Measurements from ENCODE around the gene CCDC6. TPM values are rescaled to one million over a fixed set of nuclear protein-coding genes. Genes with fewer than 3 reads are reported as not detected.
A peak's percentile ranks its signal among the peaks of the same experiment; 100 is the strongest.
"Not testable (repeated sequence)": the region's sequence is repeated elsewhere in the genome, so short reads cannot be mapped to it uniquely, and the experiment has no call there.

CCDC6 gene
- total RNA-seq, result 10 to 100 TPM; 34.4 to 49.1 TPM

GRCh38 chr10:59906417-59907202 is at the start of gene CCDC6:
CCDC6 (minus strand) TSS chr10:59906556; CDS start chr10:59906424, 132 bp downstream.
- peak within 1 kb of the TSS; percentile 100 for H3K27ac Mint-ChIP-seq
- H3K36me3 Mint-ChIP-seq (ENCODE audit: low read depth), result peaks cover 44% of the 10 kb centered on the region
- H3K4me3 Mint-ChIP-seq, result peak within 1 kb of the TSS; percentile 98
- peak; percentile 70 for ATAC-seq (replicated peaks)
- no peaks in the 10 kb centered on the region for H3K27me3 Mint-ChIP-seq
- peaks cover 52% of the 10 kb centered on the region for H3K4me1 Mint-ChIP-seq
- H3K9me3 Mint-ChIP-seq, result no peaks in the 10 kb centered on the region

GRCh38 chr10:59954296-59954695 is 47.9 kb upstream of the CCDC6 start:
- peaks cover 12% of the 10 kb centered on the region for H3K27me3 Mint-ChIP-seq
- no peak overlapping the region for H3K4me3 Mint-ChIP-seq
- ATAC-seq (replicated peaks), result no peak
- no peaks in the 10 kb centered on the region for H3K4me1 Mint-ChIP-seq
- no peaks in the 10 kb centered on the region for H3K36me3 Mint-ChIP-seq (ENCODE audit: low read depth)
- no peak overlapping the region for H3K27ac Mint-ChIP-seq
- no peaks in the 10 kb centered on the region for H3K9me3 Mint-ChIP-seq

GRCh38 chr10:59953711-59954110 is 47.4 kb upstream of the CCDC6 start:
- ATAC-seq (replicated peaks); H3K9me3 Mint-ChIP-seq; H3K4me3 Mint-ChIP-seq; H3K36me3 Mint-ChIP-seq (ENCODE audit: low read depth); H3K4me1 Mint-ChIP-seq; H3K27ac Mint-ChIP-seq: not testable (repeated sequence)
- peaks cover 13% of the 10 kb centered on the region for H3K27me3 Mint-ChIP-seq

GRCh38 chr10:59950105-59950504 is 43.7 kb upstream of the CCDC6 start:
- no peak overlapping the region for H3K4me3 Mint-ChIP-seq
- H3K9me3 Mint-ChIP-seq, result no peaks in the 10 kb centered on the region
- H3K27ac Mint-ChIP-seq, result no peak overlapping the region
- ATAC-seq (replicated peaks), result no peak
- H3K4me1 Mint-ChIP-seq, result no peaks in the 10 kb centered on the region
- H3K36me3 Mint-ChIP-seq (ENCODE audit: low read depth), result no peaks in the 10 kb centered on the region
- H3K27me3 Mint-ChIP-seq, result peaks cover 16% of the 10 kb centered on the region

- Mint-ChIP-seq H3K27me3 (peaks cover 17% of the 10 kb centered on the region), H3K27ac (no peak overlapping the region), H3K4me3 (no peak overlapping the region), H3K36me3 (ENCODE audit: low read depth) (no peaks in the 10 kb centered on the region), H3K9me3 (no peaks in the 10 kb centered on the region), H3K4me1 (no peaks in the 10 kb centered on the region)
- no peak for ATAC-seq (replicated peaks)
Observed at GRCh38 chr10:59949608-59950007, 43.3 kb upstream of the CCDC6 start.

GRCh38 chr10:59945991-59946390 is 39.6 kb upstream of the CCDC6 start:
- no peaks in the 10 kb centered on the region for H3K4me1 Mint-ChIP-seq
- H3K9me3 Mint-ChIP-seq, result no peaks in the 10 kb centered on the region
- H3K36me3 Mint-ChIP-seq (ENCODE audit: low read depth), result no peaks in the 10 kb centered on the region
- ATAC-seq (replicated peaks), result no peak
- no peak overlapping the region for H3K27ac Mint-ChIP-seq
- no peak overlapping the region for H3K4me3 Mint-ChIP-seq
- H3K27me3 Mint-ChIP-seq, result peaks cover 22% of the 10 kb centered on the region

GRCh38 chr10:59945590-59945989 is 39.2 kb upstream of the CCDC6 start:
- no peaks in the 10 kb centered on the region for H3K4me1 Mint-ChIP-seq
- H3K27me3 Mint-ChIP-seq, result peaks cover 22% of the 10 kb centered on the region
- no peak overlapping the region for H3K27ac Mint-ChIP-seq
- H3K9me3 Mint-ChIP-seq, result no peaks in the 10 kb centered on the region
- H3K4me3 Mint-ChIP-seq, result no peak overlapping the region
- H3K36me3 Mint-ChIP-seq (ENCODE audit: low read depth), result no peaks in the 10 kb centered on the region
- ATAC-seq (replicated peaks), result no peak

GRCh38 chr10:59944339-59944935 is 38.1 kb upstream of the CCDC6 start:
- Mint-ChIP-seq H3K4me1 (no peaks in the 10 kb centered on the region), H3K27ac (no peak overlapping the region), H3K36me3 (ENCODE audit: low read depth) (no peaks in the 10 kb centered on the region), H3K27me3 (peaks cover 19% of the 10 kb centered on the region), H3K4me3 (no peak overlapping the region), H3K9me3 (no peaks in the 10 kb centered on the region)
- ATAC-seq (replicated peaks), result no peak

- Mint-ChIP-seq H3K4me1 (no peaks in the 10 kb centered on the region), H3K9me3 (no peaks in the 10 kb centered on the region), H3K27me3 (peaks cover 17% of the 10 kb centered on the region), H3K4me3 (no peak overlapping the region), H3K27ac (no peak overlapping the region), H3K36me3 (ENCODE audit: low read depth) (no peaks in the 10 kb centered on the region)
- no peak for ATAC-seq (replicated peaks)
Observed at GRCh38 chr10:59942556-59942955, 36.2 kb upstream of the CCDC6 start.

- H3K27me3 Mint-ChIP-seq, result peaks cover 6% of the 10 kb centered on the region
- no peaks in the 10 kb centered on the region for H3K9me3 Mint-ChIP-seq
- H3K4me3 Mint-ChIP-seq, result no peak overlapping the region
- H3K4me1 Mint-ChIP-seq, result no peaks in the 10 kb centered on the region
- no peak overlapping the region for H3K27ac Mint-ChIP-seq
- no peak for ATAC-seq (replicated peaks)
- H3K36me3 Mint-ChIP-seq (ENCODE audit: low read depth), result no peaks in the 10 kb centered on the region
Observed at GRCh38 chr10:59937720-59938119, 31.4 kb upstream of the CCDC6 start.

- H3K4me1 Mint-ChIP-seq, result no peaks in the 10 kb centered on the region
- no peak overlapping the region for H3K4me3 Mint-ChIP-seq
- peaks cover 6% of the 10 kb centered on the region for H3K27me3 Mint-ChIP-seq
- H3K9me3 Mint-ChIP-seq, result peaks cover 4% of the 10 kb centered on the region
- no peak overlapping the region for H3K27ac Mint-ChIP-seq
- no peak for ATAC-seq (replicated peaks)
- H3K36me3 Mint-ChIP-seq (ENCODE audit: low read depth), result no peaks in the 10 kb centered on the region
Observed at GRCh38 chr10:59934701-59935100, 28.3 kb upstream of the CCDC6 start.

GRCh38 chr10:59930788-59931521 is 24.6 kb upstream of the CCDC6 start:
- H3K4me3 Mint-ChIP-seq, H3K9me3 Mint-ChIP-seq: not testable (repeated sequence)
- H3K27me3 Mint-ChIP-seq, result peaks cover 11% of the 10 kb centered on the region

GRCh38 chr10:59926086-59926485 is 19.7 kb upstream of the CCDC6 start:
- ATAC-seq (replicated peaks), result no peak
- peaks cover 15% of the 10 kb centered on the region for H3K9me3 Mint-ChIP-seq
- H3K27ac Mint-ChIP-seq, result no peak overlapping the region
- no peak overlapping the region for H3K4me3 Mint-ChIP-seq
- no peaks in the 10 kb centered on the region for H3K4me1 Mint-ChIP-seq
- peaks cover 29% of the 10 kb centered on the region for H3K27me3 Mint-ChIP-seq
- no peaks in the 10 kb centered on the region for H3K36me3 Mint-ChIP-seq (ENCODE audit: low read depth)

More at GRCh38 chr10:59930788-59931521, 24.6 kb upstream of the CCDC6 start:
- not testable (repeated sequence) for ATAC-seq (replicated peaks); H3K4me1 Mint-ChIP-seq; H3K27ac Mint-ChIP-seq; H3K36me3 Mint-ChIP-seq (ENCODE audit: low read depth)

- Mint-ChIP-seq H3K4me1 (no peaks in the 10 kb centered on the region), H3K9me3 (peaks cover 14% of the 10 kb centered on the region), H3K36me3 (ENCODE audit: low read depth) (no peaks in the 10 kb centered on the region), H3K4me3 (no peak overlapping the region), H3K27ac (no peak overlapping the region), H3K27me3 (peaks cover 37% of the 10 kb centered on the region)
- no peak for ATAC-seq (replicated peaks)
Observed at GRCh38 chr10:59922907-59923306, 16.6 kb upstream of the CCDC6 start.

GRCh38 chr10:59917922-59918321 is 11.6 kb upstream of the CCDC6 start:
- Mint-ChIP-seq H3K9me3 (peaks cover 17% of the 10 kb centered on the region), H3K27ac (no peak overlapping the region), H3K27me3 (peaks cover 33% of the 10 kb centered on the region), H3K4me1 (no peaks in the 10 kb centered on the region), H3K4me3 (no peak overlapping the region), H3K36me3 (ENCODE audit: low read depth) (no peaks in the 10 kb centered on the region)
- no peak for ATAC-seq (replicated peaks)

Data from activated T-helper 17 cell treated with anti-CD3 and anti-CD28 coated beads, Interleukin-2, amount 50 U/mL, for 72 hours (primary cell).